Lower lobe of right lung (tissue), 2 donors: ENCODE measurements around the gene SPPL3. TPM values are rescaled to one million over a fixed set of nuclear protein-coding genes. Genes with fewer than 3 reads are reported as not detected.

Source experiments
- ATAC-seq, 2 donors: fragments of 200-7000 bp; cut with Tn5 transposase; one replicate each; pipeline ENCODE4 v1.9.1; 2020 to 2022; ENCODE audit warnings: mild to moderate bottlenecking in 2 of 2, moderate library complexity in 2 of 2
- DNase-seq: peaks from one replicate; pipeline ENCODE4 v3.0.0-alpha.2; 2020
- H3K27ac ChIP-seq: fragments of 200-600 bp; one replicate; pipeline ENCODE4 v1.8.0; 2022
- H3K27me3 ChIP-seq: fragments of 200-600 bp; one replicate; pipeline ENCODE4 v1.8.0; 2022; ENCODE audit warnings: low read depth
- H3K36me3 ChIP-seq: fragments of 200-600 bp; one replicate; pipeline ENCODE4 v1.8.0; 2022; ENCODE audit warnings: mild to moderate bottlenecking
- H3K4me1 ChIP-seq: fragments of 200-600 bp; one replicate; pipeline ENCODE4 v1.8.0; 2022
- H3K4me3 ChIP-seq: fragments of 200-600 bp; one replicate; pipeline ENCODE4 v1.8.0; 2022; ENCODE audit warnings: mild to moderate bottlenecking
- H3K9me3 ChIP-seq: fragments of 200-600 bp; one replicate; pipeline ENCODE4 v1.8.0; 2022
- intact Hi-C: fragments of 100-400 bp; cut with DNase I; formaldehyde crosslinking; loops from one replicate; pipeline ENCODE4 v1.11.0; 2022
- total RNA-seq: library from RNA; stranded (reverse); fragmentation: NEBNext Ultra II Directional; extraction: Animal tissue kit (Norgen Biotek cat#: 25700); gene quantifications from one replicate; pipeline ENCODE4 v1.2.1, GENCODE V29; 2021
- TF ChIP-seq, protein P1 (sequence below): fragments of 200-600 bp; IDR thresholded peaks from one replicate; pipeline ENCODE4 v1.8.0; 2022; ENCODE audit warnings: antibody characterized with exemption, mild to moderate bottlenecking
- donor health status: DM: no; HTN: yes; CAD: no; lungs with severe emphysema.

Gene SPPL3
- total RNA-seq, 1 donor from 2014 or later = 44.0 TPM

DNA sequence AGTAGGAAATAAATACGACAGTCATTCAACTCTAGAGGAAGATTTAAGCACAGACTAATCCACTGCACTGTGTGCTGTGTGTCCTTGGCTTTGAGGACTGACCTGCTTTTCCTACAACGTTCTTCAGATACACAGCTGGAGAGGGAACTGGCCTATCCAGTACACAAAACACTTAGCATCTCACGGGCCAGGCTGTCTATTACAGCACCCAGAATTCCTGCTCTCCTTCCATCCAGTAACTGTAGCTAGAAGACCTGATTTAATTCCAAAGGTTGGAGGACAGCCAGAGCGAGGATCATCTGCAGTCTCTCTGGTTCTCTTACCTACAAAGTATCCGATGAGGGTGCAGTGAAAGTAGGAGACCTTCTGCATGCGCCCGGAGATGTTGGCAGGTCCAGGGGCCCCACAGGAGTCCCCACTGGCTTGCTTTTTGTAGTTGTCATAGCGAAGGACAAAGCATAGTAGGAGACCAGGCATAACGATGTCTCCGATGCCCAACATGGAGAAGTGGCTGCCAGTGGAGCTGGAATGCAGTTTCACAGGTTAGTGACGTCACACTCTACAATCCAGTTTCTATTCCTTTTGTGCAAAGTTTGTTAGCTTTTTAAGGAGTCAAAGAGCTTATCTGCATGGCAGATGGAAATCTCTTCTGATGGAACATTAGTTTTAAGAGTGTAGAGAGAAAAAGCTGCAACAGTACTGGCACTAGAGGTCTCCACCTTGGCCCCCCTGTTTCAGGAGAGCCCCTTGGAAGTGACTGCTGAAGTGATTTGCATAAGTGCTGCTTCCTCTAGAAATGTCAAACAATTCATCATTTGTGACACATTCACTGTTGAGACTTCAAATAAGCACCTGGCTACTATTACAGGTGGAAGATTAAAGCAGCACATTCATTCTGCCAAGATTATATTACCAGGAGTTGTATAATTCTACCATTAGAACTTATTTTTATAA, 136.8 kb downstream of the SPPL3 start:
- ATAC-seq (peak; percentile 71 to 80), DNase-seq (no peak)
- Histone ChIP-seq H3K36me3 (peaks cover 81% of the 10 kb centered on the region), H3K4me1 (peaks cover 16% of the 10 kb centered on the region), H3K4me3 (no peak overlapping the region), H3K27ac (no peak overlapping the region), H3K27me3 (no peaks in the 10 kb centered on the region), H3K9me3 (no peaks in the 10 kb centered on the region)
- intact Hi-C loops = no loop called here
- TF ChIP-seq, protein P1, sequence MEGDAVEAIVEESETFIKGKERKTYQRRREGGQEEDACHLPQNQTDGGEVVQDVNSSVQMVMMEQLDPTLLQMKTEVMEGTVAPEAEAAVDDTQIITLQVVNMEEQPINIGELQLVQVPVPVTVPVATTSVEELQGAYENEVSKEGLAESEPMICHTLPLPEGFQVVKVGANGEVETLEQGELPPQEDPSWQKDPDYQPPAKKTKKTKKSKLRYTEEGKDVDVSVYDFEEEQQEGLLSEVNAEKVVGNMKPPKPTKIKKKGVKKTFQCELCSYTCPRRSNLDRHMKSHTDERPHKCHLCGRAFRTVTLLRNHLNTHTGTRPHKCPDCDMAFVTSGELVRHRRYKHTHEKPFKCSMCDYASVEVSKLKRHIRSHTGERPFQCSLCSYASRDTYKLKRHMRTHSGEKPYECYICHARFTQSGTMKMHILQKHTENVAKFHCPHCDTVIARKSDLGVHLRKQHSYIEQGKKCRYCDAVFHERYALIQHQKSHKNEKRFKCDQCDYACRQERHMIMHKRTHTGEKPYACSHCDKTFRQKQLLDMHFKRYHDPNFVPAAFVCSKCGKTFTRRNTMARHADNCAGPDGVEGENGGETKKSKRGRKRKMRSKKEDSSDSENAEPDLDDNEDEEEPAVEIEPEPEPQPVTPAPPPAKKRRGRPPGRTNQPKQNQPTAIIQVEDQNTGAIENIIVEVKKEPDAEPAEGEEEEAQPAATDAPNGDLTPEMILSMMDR = no peak

DNA sequence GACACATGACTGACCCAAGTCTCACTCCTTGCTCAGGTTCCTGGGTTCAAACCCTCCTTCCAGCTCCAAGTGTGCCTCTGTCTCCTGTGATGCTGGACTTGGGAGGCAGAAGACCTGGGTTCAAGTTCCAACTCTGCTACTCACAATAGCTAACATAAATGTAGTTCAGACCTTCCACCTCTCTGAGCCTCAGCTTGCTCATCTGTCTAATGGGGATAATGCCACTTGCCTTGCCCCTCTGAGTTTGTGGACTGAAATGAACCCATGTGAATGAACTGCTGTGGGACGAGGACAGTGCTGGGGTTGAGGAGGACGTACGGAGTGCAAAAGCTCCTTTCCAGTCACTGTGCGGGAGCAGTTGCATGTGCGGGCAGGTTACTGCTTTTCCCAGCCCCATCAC, 137.6 kb downstream of the SPPL3 start:
- ATAC-seq (no peak), DNase-seq (no peak)
- Histone ChIP-seq H3K4me1 (peaks cover 23% of the 10 kb centered on the region), H3K27ac (no peak overlapping the region), H3K4me3 (no peak overlapping the region), H3K27me3 (no peaks in the 10 kb centered on the region), H3K36me3 (peaks cover 88% of the 10 kb centered on the region), H3K9me3 (no peaks in the 10 kb centered on the region)
- intact Hi-C loops = no loop called here
- TF ChIP-seq, protein P1 = no peak

DNA sequence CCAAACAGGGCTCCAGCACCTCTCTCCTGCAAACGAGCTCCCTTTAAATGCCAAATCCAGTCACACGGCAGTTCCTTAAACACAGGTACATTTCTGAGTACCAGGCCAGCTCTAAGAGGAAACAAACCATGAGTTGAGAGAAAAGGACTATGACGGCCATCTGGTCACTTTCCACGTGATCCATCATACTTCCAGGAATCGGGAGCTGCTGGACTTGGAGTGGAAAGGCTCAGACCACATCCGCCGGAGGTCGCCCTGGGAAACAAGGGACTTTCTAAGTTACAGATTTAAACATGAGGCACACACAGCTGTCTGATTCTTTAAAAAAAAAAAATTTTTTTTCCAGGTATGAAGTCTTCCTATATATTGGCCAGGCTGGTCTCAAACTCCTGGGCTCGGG, 139.3 kb downstream of the SPPL3 start:
- no peaks in the 10 kb centered on the region for H3K27me3 ChIP-seq
- TF ChIP-seq, protein P1 = no peak
- H3K27ac ChIP-seq = no peak overlapping the region
- peaks cover 83% of the 10 kb centered on the region for H3K36me3 ChIP-seq
- no peaks in the 10 kb centered on the region for H3K9me3 ChIP-seq
- intact Hi-C loops = no loop called here
- DNase-seq (no peak), ATAC-seq (no peak)
- peaks cover 25% of the 10 kb centered on the region for H3K4me1 ChIP-seq
- H3K4me3 ChIP-seq = no peak overlapping the region

DNA sequence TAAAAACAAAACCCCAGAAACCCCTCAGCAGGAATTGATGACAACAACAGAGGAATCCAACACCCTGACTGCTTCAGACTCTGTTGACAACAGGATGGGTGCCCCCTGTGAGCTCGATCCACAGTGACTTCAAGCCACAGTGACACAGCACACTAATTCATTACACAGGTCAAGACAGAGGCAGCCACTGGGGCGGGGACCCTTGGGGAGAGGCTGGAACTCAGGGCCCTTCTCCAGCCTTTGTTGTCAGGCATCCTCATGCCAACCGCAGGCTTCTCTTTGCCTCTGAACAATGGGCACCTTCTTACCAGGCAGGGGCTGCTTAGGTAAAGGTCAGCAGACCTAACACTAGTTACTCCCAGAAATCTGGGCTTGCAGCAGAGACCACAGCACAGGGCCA, 140.9 kb downstream of the SPPL3 start:
- ATAC-seq = no peak
- H3K27me3 ChIP-seq = no peaks in the 10 kb centered on the region
- H3K4me1 ChIP-seq = peaks cover 22% of the 10 kb centered on the region
- DNase-seq = no peak
- TF ChIP-seq, protein P1 = no peak
- H3K27ac ChIP-seq = peak overlapping the region; percentile 6
- intact Hi-C loops = no loop called here
- H3K9me3 ChIP-seq = no peaks in the 10 kb centered on the region
- peaks cover 74% of the 10 kb centered on the region for H3K36me3 ChIP-seq
- H3K4me3 ChIP-seq = no peak overlapping the region

DNA sequence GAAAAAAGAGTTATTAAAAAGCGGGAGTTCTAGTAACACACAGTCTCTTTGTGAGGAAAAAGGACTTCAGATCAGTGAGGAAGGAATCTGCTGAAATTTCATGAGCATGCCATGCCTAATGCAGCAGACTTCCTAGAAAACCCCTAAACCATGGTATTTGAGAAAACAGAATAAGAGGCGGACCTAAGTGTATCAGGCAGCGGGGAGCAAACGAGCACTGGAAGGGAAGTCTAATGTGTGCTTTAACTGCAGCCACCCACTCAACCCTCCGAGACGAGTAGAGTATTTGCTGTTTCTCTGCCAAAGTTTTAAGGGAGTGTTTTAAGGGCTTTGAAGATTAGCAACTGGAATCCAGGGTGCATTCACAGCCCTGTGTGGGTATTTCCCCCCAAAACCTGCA, 142.1 kb downstream of the SPPL3 start:
- Histone ChIP-seq H3K27ac (peak overlapping the region; percentile 71), H3K9me3 (no peaks in the 10 kb centered on the region), H3K4me3 (no peak overlapping the region), H3K4me1 (peaks cover 11% of the 10 kb centered on the region), H3K36me3 (peaks cover 62% of the 10 kb centered on the region), H3K27me3 (no peaks in the 10 kb centered on the region)
- TF ChIP-seq, protein P1 = no peak
- intact Hi-C loops = no loop called here
- peak; percentile 71 to 92 for ATAC-seq
- no peak for DNase-seq
